Measurements from ENCODE around the gene SPNS2.

The SPNS2 gene

DNA sequence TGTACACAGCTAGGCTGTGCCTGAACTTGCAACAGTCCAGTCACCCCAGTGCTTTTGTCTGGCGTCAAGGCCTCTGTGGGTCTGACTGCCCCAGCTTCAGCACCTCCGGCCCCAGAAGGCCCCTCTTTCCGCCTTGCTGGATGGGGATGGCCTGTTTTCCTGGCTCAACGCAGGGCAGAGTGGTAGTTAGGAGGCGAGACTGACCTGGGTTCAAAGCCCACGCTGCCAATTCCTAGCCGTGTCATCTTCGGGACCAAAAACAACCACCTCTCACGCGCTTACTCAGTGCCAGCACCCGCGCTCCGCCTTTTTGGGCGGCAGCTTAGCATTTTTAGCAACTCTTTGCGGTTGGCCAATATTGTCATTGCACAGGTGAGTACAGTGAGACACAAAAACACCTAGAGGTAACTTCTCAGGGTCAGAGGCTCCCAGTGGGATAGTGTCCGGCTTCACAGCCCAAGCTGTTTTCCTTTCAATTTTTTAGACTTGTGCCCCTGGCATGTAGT is 51.9 kb downstream of the SPNS2 start:
- peaks cover 97% of the 10 kb centered on the region for H3K36me3 Mint-ChIP-seq (ENCODE audit: low read depth)
- no peak overlapping the region for H3K4me3 Mint-ChIP-seq
- H3K27ac Mint-ChIP-seq, result no peak overlapping the region
- no peak for DNase-seq
- H3K9me3 Mint-ChIP-seq, result no peaks in the 10 kb centered on the region
- H3K4me1 Mint-ChIP-seq (ENCODE audit: low read depth), result peaks cover 16% of the 10 kb centered on the region
- H3K27me3 Mint-ChIP-seq, result no peaks in the 10 kb centered on the region

DNA sequence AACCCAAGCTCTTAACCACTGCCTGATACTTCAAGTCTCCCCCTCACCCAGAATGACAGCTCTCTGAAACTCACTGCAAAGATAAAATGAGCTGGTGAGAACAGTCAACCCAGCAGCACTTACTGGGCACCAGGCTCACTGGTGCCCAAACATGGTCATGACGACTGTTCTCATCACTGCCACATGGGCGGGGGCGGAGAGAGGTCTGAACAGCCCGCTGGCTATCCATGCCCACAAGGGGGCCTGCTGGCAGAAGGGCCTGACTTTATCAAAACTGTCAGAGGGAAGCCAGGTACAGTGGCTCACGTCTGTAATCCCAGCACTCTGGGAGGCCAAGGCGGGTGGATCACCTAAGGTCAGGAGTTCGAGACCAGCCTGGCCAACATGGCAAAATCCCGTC is 52.5 kb downstream of the SPNS2 start:
- Mint-ChIP-seq H3K9me3 (no peaks in the 10 kb centered on the region), H3K27ac (no peak overlapping the region), H3K4me3 (no peak overlapping the region), H3K4me1 (ENCODE audit: low read depth) (peaks cover 22% of the 10 kb centered on the region), H3K36me3 (ENCODE audit: low read depth) (peaks cover 91% of the 10 kb centered on the region), H3K27me3 (no peaks in the 10 kb centered on the region)
- DNase-seq, result no peak

DNA sequence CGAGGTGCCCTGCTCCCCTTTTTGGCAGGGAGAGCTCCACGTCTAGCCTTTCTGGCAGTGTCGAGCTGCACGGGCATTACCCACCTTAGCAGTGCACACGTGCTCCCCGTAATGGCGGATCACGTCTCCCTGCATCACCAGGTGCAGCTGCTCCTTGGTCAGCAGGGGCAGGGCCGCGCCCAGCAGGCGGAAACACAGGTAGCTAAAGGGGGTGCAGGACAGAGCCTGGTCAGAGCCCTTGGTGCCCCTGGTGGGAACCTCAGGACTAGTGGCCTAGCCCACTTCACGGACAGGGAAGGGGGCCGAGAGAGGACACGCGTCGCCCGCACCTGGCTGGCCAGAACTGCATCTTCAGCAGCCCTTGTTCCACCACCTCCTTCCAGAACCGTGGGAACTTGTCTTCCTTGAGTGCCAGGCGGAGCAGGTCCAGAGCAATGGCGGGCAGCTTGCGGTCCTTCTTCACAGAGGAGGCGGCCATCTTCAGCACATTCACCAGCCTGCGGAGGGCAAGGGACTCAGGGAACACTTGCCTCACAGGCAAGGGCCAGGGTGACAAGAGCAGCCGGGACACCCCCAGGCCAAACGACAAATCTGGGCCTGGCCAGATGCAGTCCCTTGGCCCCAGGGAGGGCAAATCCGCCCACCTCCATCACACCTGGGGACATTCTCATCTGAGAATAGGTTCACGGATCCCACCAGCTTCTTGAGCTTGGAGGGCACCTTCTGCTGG is 53.3 kb downstream of the SPNS2 start:
- Mint-ChIP-seq H3K9me3 (no peaks in the 10 kb centered on the region), H3K4me3 (no peak overlapping the region), H3K4me1 (ENCODE audit: low read depth) (peaks cover 27% of the 10 kb centered on the region), H3K36me3 (ENCODE audit: low read depth) (peaks cover 83% of the 10 kb centered on the region), H3K27ac (no peak overlapping the region), H3K27me3 (no peaks in the 10 kb centered on the region)
- no peak for DNase-seq

DNA sequence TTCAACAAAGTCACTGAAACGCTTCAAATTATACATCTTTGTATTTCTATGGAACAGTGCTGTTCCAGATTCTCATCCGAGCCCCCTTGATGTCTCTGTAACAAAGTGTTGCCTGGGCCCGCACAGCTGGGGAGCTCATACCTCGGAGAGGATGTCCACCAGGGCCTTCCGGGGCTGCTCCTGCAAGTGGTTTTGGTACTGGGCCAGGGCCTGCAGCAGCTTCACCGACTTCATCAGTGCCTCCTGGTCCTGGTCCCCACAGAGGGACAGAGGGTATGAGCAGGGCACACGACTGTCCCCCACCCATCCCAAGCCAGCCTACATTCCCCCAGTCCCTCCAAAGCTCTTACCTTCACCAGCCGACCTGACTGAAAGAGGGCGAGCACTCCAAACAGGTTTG is 55.0 kb downstream of the SPNS2 start:
- DNase-seq, result no peak
- H3K27me3 Mint-ChIP-seq, result no peaks in the 10 kb centered on the region
- peak overlapping the region; percentile 92 for H3K27ac Mint-ChIP-seq
- peaks cover 66% of the 10 kb centered on the region for H3K36me3 Mint-ChIP-seq (ENCODE audit: low read depth)
- peak overlapping the region; percentile 97 for H3K4me3 Mint-ChIP-seq
- peaks cover 27% of the 10 kb centered on the region for H3K4me1 Mint-ChIP-seq (ENCODE audit: low read depth)
- no peaks in the 10 kb centered on the region for H3K9me3 Mint-ChIP-seq

DNA sequence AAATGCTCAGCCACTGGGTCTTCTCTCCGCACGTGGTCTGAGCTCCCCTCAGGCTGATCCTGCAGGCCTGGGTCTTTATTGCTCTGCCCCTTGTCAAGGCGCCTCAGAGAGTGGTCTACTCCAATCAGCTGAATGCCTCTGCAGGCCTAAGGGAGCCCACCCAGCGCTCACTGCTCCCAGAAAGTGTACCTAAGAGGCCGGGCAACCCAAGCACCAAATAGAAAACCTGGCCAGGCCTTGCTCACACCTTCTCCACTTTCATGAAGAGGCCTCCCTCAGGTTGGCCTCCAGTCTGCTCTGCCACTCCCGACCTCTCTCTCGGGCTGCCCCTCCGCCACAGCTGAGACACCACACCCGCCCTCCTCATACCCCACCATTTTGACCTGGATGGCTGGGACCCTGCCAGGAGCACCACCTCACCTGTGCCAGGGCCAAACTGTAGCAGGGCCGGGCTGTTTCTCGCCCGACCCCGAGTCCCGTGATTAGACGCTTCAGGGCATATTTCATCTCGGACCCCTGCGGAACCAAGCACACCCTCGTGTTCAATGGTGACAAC is 55.8 kb downstream of the SPNS2 start:
- H3K27me3 Mint-ChIP-seq, result no peaks in the 10 kb centered on the region
- DNase-seq, result no peak
- H3K27ac Mint-ChIP-seq, result peak overlapping the region; percentile 92
- peaks cover 57% of the 10 kb centered on the region for H3K36me3 Mint-ChIP-seq (ENCODE audit: low read depth)
- no peaks in the 10 kb centered on the region for H3K9me3 Mint-ChIP-seq
- peak overlapping the region; percentile 97 for H3K4me3 Mint-ChIP-seq
- peaks cover 27% of the 10 kb centered on the region for H3K4me1 Mint-ChIP-seq (ENCODE audit: low read depth)

DNA sequence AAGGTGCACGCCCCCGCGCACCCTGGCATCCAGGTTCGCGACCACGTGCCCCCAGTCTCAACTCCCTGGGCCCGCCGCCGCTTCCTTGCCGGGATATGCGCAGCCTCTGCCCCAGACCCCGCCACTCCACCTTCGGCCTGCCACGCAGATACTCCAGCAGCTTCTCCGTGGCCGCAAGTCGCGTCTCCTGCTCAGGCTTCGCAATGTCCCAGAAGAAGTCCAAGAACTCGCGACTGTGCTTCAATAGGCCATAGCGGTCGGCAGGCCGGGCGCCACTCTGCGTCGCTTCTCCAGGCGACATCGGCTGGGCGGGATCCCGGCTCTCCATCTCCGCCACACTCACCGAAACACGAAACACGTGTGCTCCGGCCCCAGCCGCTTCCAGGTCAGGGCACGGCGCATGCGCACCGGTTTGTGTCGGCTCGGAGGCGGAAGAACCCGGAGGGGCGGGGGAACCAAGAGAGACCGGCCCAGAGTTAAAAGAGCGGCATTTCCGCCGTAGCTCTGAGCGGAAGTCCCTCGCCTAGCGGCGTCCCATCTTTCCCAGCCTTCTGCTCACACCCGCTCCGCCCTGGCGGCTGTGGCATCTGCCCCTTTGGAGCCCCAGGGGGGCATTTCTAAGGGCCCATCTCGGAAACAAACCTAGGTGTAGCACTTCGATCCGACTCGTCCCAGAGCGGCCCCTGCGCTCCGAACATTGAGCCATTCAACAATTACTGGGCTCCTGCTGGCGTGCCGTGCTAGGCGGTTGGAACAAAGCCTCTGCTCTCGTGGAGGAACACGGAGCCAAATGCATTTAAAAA is 56.5 kb downstream of the SPNS2 start, which contains the start of gene MYBBP1A:
TSS of gene MYBBP1A (minus strand) at position 388 of the 803 bp plus-strand sequence. CDS start at position 328, 60 bp downstream.
- peak; percentile 97 for DNase-seq
- Mint-ChIP-seq H3K4me3 (peak within 1 kb of the TSS; percentile 97), H3K4me1 (ENCODE audit: low read depth) (peaks cover 27% of the 10 kb centered on the region), H3K36me3 (ENCODE audit: low read depth) (peaks cover 51% of the 10 kb centered on the region), H3K27ac (peak within 1 kb of the TSS; percentile 92), H3K27me3 (no peaks in the 10 kb centered on the region), H3K9me3 (no peaks in the 10 kb centered on the region)

DNA sequence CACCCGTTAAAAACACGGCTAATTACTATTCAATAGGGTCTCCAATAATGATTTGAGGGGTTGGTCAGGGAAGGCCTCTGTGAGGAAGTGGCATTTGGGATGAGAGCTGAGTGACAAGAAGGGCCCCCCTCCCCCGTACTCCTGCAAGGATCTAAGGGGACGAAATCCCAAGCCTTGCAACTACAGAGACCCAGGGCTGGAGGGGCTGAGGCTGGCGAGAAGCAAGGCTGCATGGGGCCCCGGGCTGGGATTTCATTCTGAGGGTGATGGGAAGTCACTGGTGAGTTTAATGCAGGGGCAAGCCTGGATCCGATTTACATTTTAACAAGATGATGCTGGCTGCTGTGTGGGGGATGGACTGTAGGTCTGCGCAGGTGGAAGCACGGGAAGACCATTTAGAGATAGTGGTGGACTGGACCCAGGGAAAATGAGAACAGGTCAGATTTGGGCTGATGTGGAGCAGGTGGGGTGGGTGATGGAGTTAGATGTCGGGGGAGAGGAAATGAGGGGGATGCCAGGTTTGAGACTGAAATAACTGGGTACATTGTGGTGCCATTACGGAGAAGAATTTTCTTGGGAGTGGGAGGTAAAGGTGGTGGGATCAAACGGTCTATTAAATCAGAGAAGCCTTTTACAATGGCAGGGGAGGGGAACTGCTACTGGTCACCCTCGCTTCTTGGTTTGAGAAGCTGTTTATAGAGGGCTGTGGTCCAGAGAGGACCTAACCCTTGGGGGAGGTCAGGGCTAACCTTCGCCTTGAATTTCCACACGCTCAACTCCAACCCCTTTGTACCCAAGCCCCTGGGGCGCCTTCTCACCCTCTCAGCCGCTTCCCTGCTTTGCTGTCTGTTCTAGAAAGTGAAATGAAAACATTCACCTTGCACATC is 57.4 kb downstream of the SPNS2 start:
- Mint-ChIP-seq H3K4me1 (ENCODE audit: low read depth) (peaks cover 25% of the 10 kb centered on the region), H3K36me3 (ENCODE audit: low read depth) (peaks cover 41% of the 10 kb centered on the region), H3K9me3 (no peaks in the 10 kb centered on the region), H3K27me3 (no peaks in the 10 kb centered on the region), H3K4me3 (peak overlapping the region; percentile 97), H3K27ac (peak overlapping the region; percentile 92)
- no peak for DNase-seq

DNA sequence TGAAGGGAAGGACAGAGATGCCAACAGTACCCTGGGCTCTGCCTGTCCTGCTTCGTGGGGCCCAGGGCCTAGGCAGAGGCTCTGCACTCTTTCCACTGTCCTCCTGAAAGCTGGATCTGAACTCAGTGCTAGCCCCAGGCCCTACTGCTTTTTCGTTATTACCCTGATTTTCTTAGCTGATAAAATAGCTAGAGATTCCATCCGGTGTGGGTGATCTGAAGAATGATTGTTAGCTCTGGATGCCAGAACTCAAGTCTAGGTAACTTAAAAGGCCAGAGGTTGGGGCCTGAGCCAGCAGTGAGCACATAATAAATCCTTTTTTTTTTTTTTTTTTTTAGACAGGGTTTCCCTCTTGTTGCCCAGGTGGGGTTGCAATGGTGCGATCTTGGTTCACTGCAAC is 58.3 kb downstream of the SPNS2 start:
- Mint-ChIP-seq H3K9me3 (no peaks in the 10 kb centered on the region), H3K27me3 (no peaks in the 10 kb centered on the region), H3K27ac (no peak overlapping the region), H3K36me3 (ENCODE audit: low read depth) (peaks cover 33% of the 10 kb centered on the region), H3K4me1 (ENCODE audit: low read depth) (peaks cover 30% of the 10 kb centered on the region), H3K4me3 (no peak overlapping the region)
- no peak for DNase-seq

DNA sequence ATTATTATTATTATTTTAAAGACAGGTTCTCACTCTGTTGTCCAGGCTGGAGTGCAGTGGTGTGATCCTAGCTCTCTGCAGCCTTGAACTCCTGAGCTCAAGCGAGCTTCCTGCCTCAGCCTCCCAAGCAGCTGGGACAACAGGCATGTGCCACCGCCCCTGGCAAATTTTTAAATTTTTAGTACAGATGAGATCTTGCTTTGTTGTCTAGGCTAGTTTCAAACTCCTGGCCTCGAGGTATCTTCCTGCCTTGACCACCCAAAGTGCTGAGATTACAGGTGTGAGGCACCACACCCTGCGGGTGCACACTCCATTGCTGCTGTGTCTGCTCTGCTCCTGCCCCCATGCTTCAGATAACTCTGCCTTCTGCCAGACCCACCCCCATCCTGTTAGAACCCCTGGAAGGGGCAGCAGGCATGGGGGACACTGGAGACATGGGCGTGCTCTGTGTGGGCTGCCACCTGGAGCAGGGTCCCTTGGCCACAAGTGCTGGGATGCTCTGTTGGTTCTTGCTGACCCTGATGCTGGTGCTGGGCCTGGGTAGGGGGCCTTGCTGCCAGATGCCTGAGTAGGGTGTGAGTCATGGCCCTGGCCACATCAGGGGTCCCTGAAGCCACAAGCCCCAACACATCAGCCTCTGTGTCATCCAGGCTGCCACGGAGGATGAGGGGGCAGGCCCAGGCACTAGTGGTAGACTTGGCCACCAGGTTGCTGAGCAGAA is 59.1 kb downstream of the SPNS2 start:
- Mint-ChIP-seq H3K27me3 (no peaks in the 10 kb centered on the region), H3K36me3 (ENCODE audit: low read depth) (peaks cover 25% of the 10 kb centered on the region), H3K27ac (no peak overlapping the region), H3K9me3 (no peaks in the 10 kb centered on the region), H3K4me3 (no peak overlapping the region), H3K4me1 (ENCODE audit: low read depth) (peaks cover 38% of the 10 kb centered on the region)
- DNase-seq, result no peak

DNA sequence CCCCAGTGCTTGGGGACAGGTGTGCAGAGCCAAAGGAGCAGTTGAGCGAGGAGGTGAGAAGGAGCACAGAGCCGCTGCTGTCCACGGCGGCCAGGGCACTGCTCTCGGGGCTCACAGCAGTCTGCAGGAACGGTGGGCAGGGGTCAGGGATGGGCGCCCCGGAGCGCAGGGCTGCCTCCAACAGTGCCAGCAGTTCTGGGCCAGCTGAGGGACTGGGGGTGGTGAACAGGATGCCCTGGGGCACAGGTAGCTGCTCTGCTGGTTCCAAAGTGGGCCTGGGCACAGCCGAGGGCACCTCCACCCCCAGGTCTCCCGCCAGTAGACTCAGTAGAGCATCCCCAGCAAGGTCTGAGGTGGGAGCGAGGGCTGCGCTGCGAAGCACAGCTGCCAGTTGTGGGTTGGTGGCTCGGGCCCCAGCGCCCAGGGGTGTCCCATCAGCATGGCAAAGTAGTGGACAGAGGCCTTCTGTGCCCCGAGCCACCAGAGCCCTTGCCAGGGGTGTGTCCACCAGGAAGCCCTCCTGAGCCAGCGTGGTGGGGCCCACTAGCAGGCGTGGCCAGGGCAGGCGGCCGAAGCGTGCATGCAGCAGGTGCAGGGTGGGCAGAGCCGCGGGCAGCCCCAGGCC is 59.8 kb downstream of the SPNS2 start:
- Mint-ChIP-seq H3K4me3 (no peak overlapping the region), H3K36me3 (ENCODE audit: low read depth) (peaks cover 18% of the 10 kb centered on the region), H3K9me3 (no peaks in the 10 kb centered on the region), H3K4me1 (ENCODE audit: low read depth) (peaks cover 44% of the 10 kb centered on the region), H3K27ac (no peak overlapping the region), H3K27me3 (no peaks in the 10 kb centered on the region)
- DNase-seq, result no peak

DNA sequence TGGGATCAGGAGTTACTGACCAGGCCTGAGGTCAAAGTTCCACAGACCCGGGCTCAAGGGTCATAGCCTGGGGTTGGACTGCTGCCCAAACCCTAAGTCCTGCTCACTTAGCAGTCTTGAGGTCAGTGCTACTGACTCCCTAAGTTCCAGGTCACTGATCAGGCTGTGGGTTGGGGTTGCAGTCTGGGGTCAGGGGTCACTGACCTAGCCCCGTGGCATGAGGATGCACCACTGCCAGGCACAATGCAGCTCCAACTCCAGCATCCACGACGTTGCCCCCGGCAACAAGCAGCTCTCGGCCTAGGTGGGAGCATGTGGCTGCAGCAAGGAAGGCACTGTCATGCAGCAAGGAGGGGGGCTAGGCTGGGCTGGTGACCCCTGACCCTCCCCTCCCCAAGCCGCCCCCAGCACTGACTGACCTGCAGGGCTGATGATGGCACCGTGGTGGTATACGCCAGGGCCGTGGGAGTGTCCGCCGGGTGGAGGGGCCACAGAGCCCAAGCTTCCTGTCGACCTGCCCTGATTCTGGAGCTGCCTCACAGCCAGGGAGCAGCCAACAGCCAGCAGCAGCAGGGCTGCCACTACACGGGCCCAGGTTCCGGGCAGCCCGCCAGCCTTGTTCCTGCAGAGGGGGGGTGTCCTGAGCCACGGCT is 60.6 kb downstream of the SPNS2 start:
- no peak for DNase-seq
- Mint-ChIP-seq H3K27me3 (no peaks in the 10 kb centered on the region), H3K9me3 (no peaks in the 10 kb centered on the region), H3K36me3 (ENCODE audit: low read depth) (peaks cover 10% of the 10 kb centered on the region), H3K27ac (no peak overlapping the region), H3K4me1 (ENCODE audit: low read depth) (peaks cover 41% of the 10 kb centered on the region), H3K4me3 (no peak overlapping the region)

DNA sequence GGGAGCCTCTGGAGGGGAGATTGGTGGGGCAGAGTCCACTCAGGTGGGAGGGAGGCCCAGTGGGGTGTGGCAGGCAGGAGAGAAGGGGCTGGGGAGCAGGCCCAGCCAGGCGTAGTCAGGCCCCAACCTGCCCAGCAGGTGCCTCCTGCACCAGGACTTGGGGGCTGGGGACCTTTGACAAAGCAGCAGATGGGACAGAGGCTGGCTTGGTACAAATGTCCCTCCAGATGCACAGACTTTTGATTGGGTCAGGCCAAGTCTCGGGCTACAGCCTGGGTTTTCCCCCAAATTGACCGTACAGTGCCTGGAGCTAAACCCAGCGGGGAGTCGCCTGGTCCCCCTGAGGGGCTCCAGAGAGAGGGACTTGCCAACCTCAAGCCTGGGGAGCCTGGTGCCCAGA is 61.3 kb downstream of the SPNS2 start:
- peaks cover 3% of the 10 kb centered on the region for H3K36me3 Mint-ChIP-seq (ENCODE audit: low read depth)
- H3K27ac Mint-ChIP-seq, result no peak overlapping the region
- H3K9me3 Mint-ChIP-seq, result no peaks in the 10 kb centered on the region
- peaks cover 38% of the 10 kb centered on the region for H3K4me1 Mint-ChIP-seq (ENCODE audit: low read depth)
- no peak for DNase-seq
- no peaks in the 10 kb centered on the region for H3K27me3 Mint-ChIP-seq
- no peak overlapping the region for H3K4me3 Mint-ChIP-seq

DNA sequence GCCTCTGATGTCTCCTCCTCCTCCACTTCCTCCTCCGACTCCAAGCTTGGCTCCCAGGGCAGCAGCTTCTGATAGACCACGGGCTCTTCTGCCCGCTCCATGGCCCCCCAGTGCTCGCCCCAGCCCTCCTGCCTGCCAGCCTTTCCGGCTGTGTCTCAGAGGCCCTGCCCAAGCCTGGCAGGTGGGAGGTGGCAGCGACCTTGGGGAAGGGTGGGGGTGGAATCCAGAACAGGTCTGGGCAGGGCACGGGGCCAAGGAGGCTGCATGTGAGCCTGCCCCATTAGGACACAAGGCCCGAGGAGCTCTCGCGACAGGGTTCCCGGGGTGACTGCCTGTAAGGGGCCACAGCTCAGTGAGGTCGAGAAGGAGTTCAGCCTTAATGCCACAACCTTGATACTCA is 61.7 kb downstream of the SPNS2 start, which contains the start of gene GGT6:
TSS of gene GGT6 (minus strand) at position 157 of the 400 bp plus-strand sequence. CDS start at position 101, 56 bp downstream.
- Mint-ChIP-seq H3K9me3 (no peaks in the 10 kb centered on the region), H3K4me1 (ENCODE audit: low read depth) (peaks cover 40% of the 10 kb centered on the region), H3K36me3 (ENCODE audit: low read depth) (no peaks in the 10 kb centered on the region), H3K4me3 (no peak within 1 kb of the TSS), H3K27ac (no peak within 1 kb of the TSS), H3K27me3 (no peaks in the 10 kb centered on the region)
- no peak for DNase-seq

Data from activated T-cell treated with anti-CD3 and anti-CD28 coated beads, Interleukin-2, amount 50 U/mL, for 24 hours (primary cell).